Measurements from ENCODE around the gene LIPG.
"Not testable (repeated sequence)": the region's sequence is repeated elsewhere in the genome, so short reads cannot be mapped to it uniquely, and the experiment has no call there.

- TF ChIP-seq CTCF, POLR2A (IDR thresholded peaks at IDR 0.05): not testable (repeated sequence)
Observed at GRCh38 chr18:49523580-49524093, 38.2 kb upstream of the LIPG start.
